Measurements from ENCODE around the gene SLC17A8. TPM values are rescaled to one million over a fixed set of nuclear protein-coding genes. Genes with fewer than 3 reads are reported as not detected.

SLC17A8 gene
- polyA plus RNA-seq, 3 donors: not detected

GRCh38 chr12:100381379-100381778, 24.5 kb downstream of the SLC17A8 start:
- Histone ChIP-seq H3K79me2 (ENCODE audit: insufficient read depth, low read length) (no peaks in the 10 kb centered on the region), H3K36me3 (replicated peaks in 1 of 2; ENCODE audit: control insufficient read depth in 1 of 2, insufficient read depth in 2 of 2, low read length in 2 of 2) (no peaks in the 10 kb centered on the region), H3K27me3 (ENCODE audit: control insufficient read depth in 2 of 2, insufficient read depth in 2 of 2, low read length in 2 of 2) (no peaks in the 10 kb centered on the region), H3K27ac (ENCODE audit: low read depth in 1 of 2, low read length in 2 of 2) (no peak overlapping the region), H3K4me3 (replicated peaks in 1 of 3; ENCODE audit: low read depth in 2 of 3, low read length in 3 of 3) (no peak overlapping the region), H3K4me2 (replicated peaks; ENCODE audit: extremely low read depth, low read length, poor library complexity, severe bottlenecking) (no peak overlapping the region), H3K9me3 (replicated peaks in 1 of 2; ENCODE audit: control insufficient read depth in 1 of 2, insufficient read depth in 1 of 2, low read length in 2 of 2) (no peaks in the 10 kb centered on the region), H3K9ac (ENCODE audit: insufficient read depth, low read length, poor library complexity, severe bottlenecking) (no peak overlapping the region), H2AFZ (ENCODE audit: insufficient read depth, low read depth, low read length, poor library complexity, severe bottlenecking) (no peak overlapping the region), H4K20me1 (ENCODE audit: insufficient read depth, low read length) (no peaks in the 10 kb centered on the region), H3K4me1 (ENCODE audit: control insufficient read depth in 1 of 2, insufficient read depth in 2 of 2, low read length in 2 of 2) (no peaks in the 10 kb centered on the region)
- H3K27ac Mint-ChIP-seq: no peak overlapping the region
- peaks cover 5 to 7% (median 6%) of the 10 kb centered on the region in 3 donors for H3K27me3 Mint-ChIP-seq (ENCODE audit: low read depth in 3 of 3)
- no peak for DNase-seq
- intact Hi-C loops (cut with micrococcal nuclease): no loop called here
- 89% methylated on average over 1 of the region's 2 CpGs for WGBS (ENCODE audit: insufficient coverage)
- H3K36me3 Mint-ChIP-seq: no peaks in the 10 kb centered on the region
- H3K4me1 Mint-ChIP-seq: no peaks in the 10 kb centered on the region
- peaks cover 0 to 2% (median 0%) of the 10 kb centered on the region in 7 donors for H3K9me3 Mint-ChIP-seq
- no peak for TF ChIP-seq CTCF (IDR thresholded peaks at IDR 0.05)
- no peak overlapping the region for H3K4me3 Mint-ChIP-seq

DNA sequence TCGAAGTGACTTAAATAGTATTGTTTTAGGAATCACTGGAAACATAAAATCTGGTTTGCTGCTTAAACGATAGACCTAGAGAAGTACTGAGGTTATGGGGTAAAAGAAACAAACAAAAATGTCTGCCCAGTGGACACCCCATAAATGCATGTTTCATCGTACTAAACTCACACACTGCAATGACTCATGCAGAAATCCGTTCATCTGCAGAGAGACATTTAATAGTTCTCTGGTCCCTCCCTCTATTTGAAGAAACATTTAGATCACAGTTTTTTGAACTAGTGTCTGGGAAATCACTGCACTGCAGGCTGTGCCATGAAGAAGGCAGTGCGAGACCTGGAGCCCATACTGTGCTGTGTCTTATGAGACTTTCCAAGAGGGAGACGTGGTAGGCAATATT, 25.5 kb downstream of the SLC17A8 start:
- no peaks in the 10 kb centered on the region for H3K36me3 ChIP-seq (replicated peaks in 1 of 2; ENCODE audit: control insufficient read depth in 1 of 2, insufficient read depth in 2 of 2, low read length in 2 of 2)
- H4K20me1 ChIP-seq (ENCODE audit: insufficient read depth, low read length): no peaks in the 10 kb centered on the region
- H3K27me3 ChIP-seq (ENCODE audit: control insufficient read depth in 2 of 2, insufficient read depth in 2 of 2, low read length in 2 of 2): no peaks in the 10 kb centered on the region
- Mint-ChIP-seq H3K4me1 (no peaks in the 10 kb centered on the region), H3K9me3 (peaks cover 0 to 2% (median 0%) of the 10 kb centered on the region in 7 donors), H3K4me3 (no peak overlapping the region), H3K27ac (no peak overlapping the region), H3K36me3 (no peaks in the 10 kb centered on the region), H3K27me3 (ENCODE audit: low read depth in 3 of 3) (peaks cover 5 to 8% (median 7%) of the 10 kb centered on the region in 3 donors)
- intact Hi-C loops (cut with micrococcal nuclease): no loop called here
- no peak overlapping the region for H3K27ac ChIP-seq (ENCODE audit: low read depth in 1 of 2, low read length in 2 of 2)
- no peak for TF ChIP-seq CTCF (IDR thresholded peaks at IDR 0.05)
- WGBS (ENCODE audit: insufficient coverage): 78% methylated on average over 2 of the region's 6 CpGs
- H3K79me2 ChIP-seq (ENCODE audit: insufficient read depth, low read length): no peaks in the 10 kb centered on the region
- H3K9me3 ChIP-seq (replicated peaks in 1 of 2; ENCODE audit: control insufficient read depth in 1 of 2, insufficient read depth in 1 of 2, low read length in 2 of 2): no peaks in the 10 kb centered on the region
- H2AFZ ChIP-seq (ENCODE audit: insufficient read depth, low read depth, low read length, poor library complexity, severe bottlenecking): no peak overlapping the region
- no peak overlapping the region for H3K9ac ChIP-seq (ENCODE audit: insufficient read depth, low read length, poor library complexity, severe bottlenecking)
- no peak overlapping the region for H3K4me3 ChIP-seq (replicated peaks in 1 of 3; ENCODE audit: low read depth in 2 of 3, low read length in 3 of 3)
- no peaks in the 10 kb centered on the region for H3K4me1 ChIP-seq (ENCODE audit: control insufficient read depth in 1 of 2, insufficient read depth in 2 of 2, low read length in 2 of 2)
- DNase-seq: no peak
- no peak overlapping the region for H3K4me2 ChIP-seq (replicated peaks; ENCODE audit: extremely low read depth, low read length, poor library complexity, severe bottlenecking)

Measured in CD14-positive monocyte (primary cell).